ENCODE data around the gene PCDHB4. TPM values are rescaled to one million over a fixed set of nuclear protein-coding genes. Genes with fewer than 3 reads are reported as not detected.
"Not testable (repeated sequence)": the region's sequence is repeated elsewhere in the genome, so short reads cannot be mapped to it uniquely, and the experiment has no call there.

Gene PCDHB4
- total and polyA plus RNA-seq, 5 donors from 2014 or later = not detected

GRCh38 chr5:141174291-141175104 lies 52.9 kb downstream of the PCDHB4 start:
- Mint-ChIP-seq H3K9me3 (peaks cover 0 to 11% (median 0%) of the 10 kb centered on the region in 7 donors), H3K27me3 (peaks cover 14% of the 10 kb centered on the region)
- not testable (repeated sequence) for H3K36me3 ChIP-seq (ENCODE audit: control insufficient read depth, insufficient read depth, low read length); H3K27me3 ChIP-seq (ENCODE audit: control insufficient read depth, insufficient read depth, low read length); H3K27ac ChIP-seq (ENCODE audit: insufficient read depth, low read length, poor library complexity, severe bottlenecking); H3K4me1 ChIP-seq (ENCODE audit: control insufficient read depth, insufficient read depth, low read length, poor library complexity, severe bottlenecking); H3K4me3 ChIP-seq (ENCODE audit: low read depth, low read length); DNase-seq; H3K36me3 Mint-ChIP-seq; H3K4me3 Mint-ChIP-seq; H3K4me1 Mint-ChIP-seq; H3K27ac Mint-ChIP-seq; H3K9me3 ChIP-seq (ENCODE audit: control insufficient read depth in 2 of 2, low read length in 2 of 2); ATAC-seq (ENCODE audit: low read depth in 2 of 2)

Other genes with a start within 250 kb of the PCDHB4 start
- not detected for gene PCDHA12, start 246.5 kb upstream of the PCDHB4 start, total RNA-seq
- gene PCDHA12, start 246.5 kb upstream of the PCDHB4 start, polyA plus RNA-seq = not detected
- gene PCDHA13, start 239.7 kb upstream of the PCDHB4 start, total RNA-seq = not detected
- not detected for gene PCDHA13, start 239.7 kb upstream of the PCDHB4 start, polyA plus RNA-seq
- not detected for gene PCDHAC1, start 195.5 kb upstream of the PCDHB4 start, total RNA-seq
- not detected for gene PCDHAC1, start 195.5 kb upstream of the PCDHB4 start, polyA plus RNA-seq
- gene PCDHAC2, start 155.3 kb upstream of the PCDHB4 start, total RNA-seq = not detected
- gene PCDHAC2, start 155.3 kb upstream of the PCDHB4 start, polyA plus RNA-seq = not detected
- not detected for gene PCDHB1, start 70.4 kb upstream of the PCDHB4 start, total RNA-seq
- not detected for gene PCDHB1, start 70.4 kb upstream of the PCDHB4 start, polyA plus RNA-seq
- gene PCDHB2, start 27.2 kb upstream of the PCDHB4 start, total RNA-seq = not detected
- not detected for gene PCDHB2, start 27.2 kb upstream of the PCDHB4 start, polyA plus RNA-seq
- not detected for gene PCDHB3, start 21.3 kb upstream of the PCDHB4 start, total RNA-seq
- gene PCDHB3, start 21.3 kb upstream of the PCDHB4 start, polyA plus RNA-seq = not detected
- gene PCDHB5, start 13.4 kb downstream of the PCDHB4 start, total RNA-seq = not detected
- under 1 TPM in 1 of 4 donors, not detected in 3; 0.19 TPM for gene PCDHB5, start 13.4 kb downstream of the PCDHB4 start, polyA plus RNA-seq
- not detected for gene PCDHB6, start 28.2 kb downstream of the PCDHB4 start, total RNA-seq
- not detected for gene PCDHB6, start 28.2 kb downstream of the PCDHB4 start, polyA plus RNA-seq
- gene PCDHB7, start 50.8 kb downstream of the PCDHB4 start, total RNA-seq = not detected
- not detected for gene PCDHB7, start 50.8 kb downstream of the PCDHB4 start, polyA plus RNA-seq
- gene PCDHB8, start 56.0 kb downstream of the PCDHB4 start, total RNA-seq = not detected
- gene PCDHB8, start 56.0 kb downstream of the PCDHB4 start, polyA plus RNA-seq = not detected
- not detected for gene PCDHB16, start 60.6 kb downstream of the PCDHB4 start, total RNA-seq
- not detected for gene PCDHB16, start 60.6 kb downstream of the PCDHB4 start, polyA plus RNA-seq
- gene PCDHB9, start 65.3 kb downstream of the PCDHB4 start, total RNA-seq = 0.07 TPM
- not detected for gene PCDHB9, start 65.3 kb downstream of the PCDHB4 start, polyA plus RNA-seq
- gene PCDHB10, start 70.5 kb downstream of the PCDHB4 start, total RNA-seq = not detected
- gene PCDHB10, start 70.5 kb downstream of the PCDHB4 start, polyA plus RNA-seq = not detected
- not detected for gene PCDHB11, start 77.8 kb downstream of the PCDHB4 start, total RNA-seq
- gene PCDHB11, start 77.8 kb downstream of the PCDHB4 start, polyA plus RNA-seq = not detected
- gene PCDHB12, start 86.9 kb downstream of the PCDHB4 start, total RNA-seq = not detected
- not detected for gene PCDHB12, start 86.9 kb downstream of the PCDHB4 start, polyA plus RNA-seq
- gene PCDHB13, start 92.1 kb downstream of the PCDHB4 start, total RNA-seq = not detected
- gene PCDHB13, start 92.1 kb downstream of the PCDHB4 start, polyA plus RNA-seq = under 1 TPM in 1 of 4 donors, not detected in 3; 0.05 TPM
- gene PCDHB14, start 101.5 kb downstream of the PCDHB4 start, total RNA-seq = not detected
- gene PCDHB14, start 101.5 kb downstream of the PCDHB4 start, polyA plus RNA-seq = not detected
- not detected for gene PCDHB15, start 123.6 kb downstream of the PCDHB4 start, total RNA-seq
- gene PCDHB15, start 123.6 kb downstream of the PCDHB4 start, polyA plus RNA-seq = not detected
- gene SLC25A2, start 182.2 kb downstream of the PCDHB4 start, total RNA-seq = 0.74 TPM
- gene SLC25A2, start 182.2 kb downstream of the PCDHB4 start, polyA plus RNA-seq = under 1 TPM in 1 of 4 donors, not detected in 3; 0.12 TPM
- gene TAF7, start 199.0 kb downstream of the PCDHB4 start, total RNA-seq = 76.6 TPM
- 100 to 1,000 TPM; 172 to 235 (median 200) TPM for gene TAF7, start 199.0 kb downstream of the PCDHB4 start, polyA plus RNA-seq
- 0.10 TPM for gene PCDHGA1, start 208.7 kb downstream of the PCDHB4 start, total RNA-seq
- under 1 TPM in 1 of 4 donors, not detected in 3; 0.06 TPM for gene PCDHGA1, start 208.7 kb downstream of the PCDHB4 start, polyA plus RNA-seq
- not detected for gene PCDHGA2, start 216.9 kb downstream of the PCDHB4 start, total RNA-seq
- gene PCDHGA2, start 216.9 kb downstream of the PCDHB4 start, polyA plus RNA-seq = not detected
- gene PCDHGA3, start 222.0 kb downstream of the PCDHB4 start, total RNA-seq = not detected
- not detected for gene PCDHGA3, start 222.0 kb downstream of the PCDHB4 start, polyA plus RNA-seq
- not detected for gene PCDHGB1, start 228.3 kb downstream of the PCDHB4 start, total RNA-seq
- gene PCDHGB1, start 228.3 kb downstream of the PCDHB4 start, polyA plus RNA-seq = not detected
- not detected for gene PCDHGA4, start 233.2 kb downstream of the PCDHB4 start, total RNA-seq
- gene PCDHGA4, start 233.2 kb downstream of the PCDHB4 start, polyA plus RNA-seq = not detected
- gene PCDHGB2, start 238.2 kb downstream of the PCDHB4 start, total RNA-seq = 0.20 TPM
- gene PCDHGB2, start 238.2 kb downstream of the PCDHB4 start, polyA plus RNA-seq = under 1 TPM in 1 of 4 donors, not detected in 3; 0.54 TPM
- not detected for gene PCDHGA5, start 242.3 kb downstream of the PCDHB4 start, total RNA-seq
- gene PCDHGA5, start 242.3 kb downstream of the PCDHB4 start, polyA plus RNA-seq = under 1 TPM in 1 of 4 donors, not detected in 3; 0.08 TPM
- gene PCDHGB3, start 248.4 kb downstream of the PCDHB4 start, total RNA-seq = 0.20 TPM
- gene PCDHGB3, start 248.4 kb downstream of the PCDHB4 start, polyA plus RNA-seq = not detected